Common myeloid progenitor, CD34-positive (primary cell): ENCODE results near the gene NQO1. TPM values are rescaled to one million over a fixed set of nuclear protein-coding genes. Genes with fewer than 3 reads are reported as not detected.

Experiments
- CTCF ChIA-PET: fragments of 350-600 bp; sonication (Branson Sonifier 250); formaldehyde crosslinking; loops from one replicate; lab custom pipeline; 2021; ENCODE audit warnings: antibody characterized with exemption; lab: Charles Lee
- POLR2A ChIA-PET: fragments of 350-600 bp; sonication (Branson Sonifier 250); formaldehyde crosslinking; loops from one replicate; lab custom pipeline; 2021; ENCODE audit warnings: antibody characterized with exemption; lab: Charles Lee
- DNase-seq, 3 donors: peaks; one replicate each; pipeline versions ENCODE4 v3.0.0 to v3.0.0-alpha.2; 2013
- H3K27ac ChIP-seq, 2 experiments: 1 replicate in 1 of 2; 2 replicates in 1 of 2; pipeline ENCODE4 v1.7.0; 2013; ENCODE audit warnings: inconsistent platforms in 2 of 2, low read length in 2 of 2, mild to moderate bottlenecking in 2 of 2, low read depth in 1 of 2, moderate library complexity in 1 of 2; ENCODE audit not compliant: severe bottlenecking in 2 of 2, insufficient read depth in 1 of 2, poor library complexity in 1 of 2
- H3K27me3 ChIP-seq, 5 experiments: replicated peaks in 2 of 5; 1 replicate in 3 of 5; 2 replicates in 2 of 5; pipeline versions ENCODE4 v1.6.1 to v1.7.0; 2013; ENCODE audit warnings: low read length in 4 of 5, mild to moderate bottlenecking in 2 of 5, moderate library complexity in 2 of 5, inconsistent platforms in 1 of 5; ENCODE audit not compliant: insufficient read depth in 5 of 5, control insufficient read depth in 4 of 5
- H3K36me3 ChIP-seq, 4 experiments: 1 replicate in 2 of 4; 2 replicates in 2 of 4; pipeline versions ENCODE4 v1.6.1 to v1.7.0; 2013; ENCODE audit warnings: low read length in 3 of 4, control low read depth in 1 of 4, mild to moderate bottlenecking in 1 of 4; ENCODE audit not compliant: control insufficient read depth in 4 of 4, insufficient read depth in 4 of 4
- H3K4me1 ChIP-seq, 4 experiments: 1 replicate in 3 of 4; 2 replicates in 1 of 4; pipeline versions ENCODE4 v1.6.1 to v1.7.1; 2013; ENCODE audit warnings: low read length in 3 of 4, mild to moderate bottlenecking in 3 of 4, control low read depth in 1 of 4, inconsistent platforms in 1 of 4, moderate library complexity in 1 of 4; ENCODE audit not compliant: control insufficient read depth in 4 of 4, insufficient read depth in 4 of 4; ENCODE audit errors: control extremely low read depth in 1 of 4
- H3K4me3 ChIP-seq, 7 experiments: 1 replicate in 4 of 7; 2 replicates in 3 of 7; pipeline versions ENCODE4 v1.5.1 to v1.7.0; 2013; ENCODE audit warnings: mild to moderate bottlenecking in 7 of 7, low read length in 6 of 7, moderate library complexity in 6 of 7, inconsistent platforms in 2 of 7, low read depth in 2 of 7, control low read depth in 1 of 7; ENCODE audit not compliant: insufficient read depth in 4 of 7, control insufficient read depth in 1 of 7; ENCODE audit errors: extremely low read depth in 1 of 7
- H3K9me3 ChIP-seq, 5 experiments: 1 replicate in 4 of 5; 2 replicates in 1 of 5; pipeline versions ENCODE4 v1.6.1 to v1.7.1; 2013; ENCODE audit warnings: low read length in 4 of 5, mild to moderate bottlenecking in 2 of 5, inconsistent platforms in 1 of 5, low read depth in 1 of 5, moderate library complexity in 1 of 5; ENCODE audit not compliant: control insufficient read depth in 4 of 5, insufficient read depth in 2 of 5; ENCODE audit errors: control extremely low read depth in 1 of 5
- WGBS: methylation state at CpG from one replicate; pipeline ENCODE4 v1.1.5; 2013; ENCODE audit not compliant: insufficient coverage; 5-methylcytosine and 5-hydroxymethylcytosine counted together
- polyA plus RNA-seq: library from polyadenylated mRNA; unstranded; fragments of 120-200 nt; gene quantifications from one replicate; pipeline ENCODE4 v1.2.1, GENCODE V29; 2013

NQO1 gene
- polyA plus RNA-seq = 10.9 TPM

DNA sequence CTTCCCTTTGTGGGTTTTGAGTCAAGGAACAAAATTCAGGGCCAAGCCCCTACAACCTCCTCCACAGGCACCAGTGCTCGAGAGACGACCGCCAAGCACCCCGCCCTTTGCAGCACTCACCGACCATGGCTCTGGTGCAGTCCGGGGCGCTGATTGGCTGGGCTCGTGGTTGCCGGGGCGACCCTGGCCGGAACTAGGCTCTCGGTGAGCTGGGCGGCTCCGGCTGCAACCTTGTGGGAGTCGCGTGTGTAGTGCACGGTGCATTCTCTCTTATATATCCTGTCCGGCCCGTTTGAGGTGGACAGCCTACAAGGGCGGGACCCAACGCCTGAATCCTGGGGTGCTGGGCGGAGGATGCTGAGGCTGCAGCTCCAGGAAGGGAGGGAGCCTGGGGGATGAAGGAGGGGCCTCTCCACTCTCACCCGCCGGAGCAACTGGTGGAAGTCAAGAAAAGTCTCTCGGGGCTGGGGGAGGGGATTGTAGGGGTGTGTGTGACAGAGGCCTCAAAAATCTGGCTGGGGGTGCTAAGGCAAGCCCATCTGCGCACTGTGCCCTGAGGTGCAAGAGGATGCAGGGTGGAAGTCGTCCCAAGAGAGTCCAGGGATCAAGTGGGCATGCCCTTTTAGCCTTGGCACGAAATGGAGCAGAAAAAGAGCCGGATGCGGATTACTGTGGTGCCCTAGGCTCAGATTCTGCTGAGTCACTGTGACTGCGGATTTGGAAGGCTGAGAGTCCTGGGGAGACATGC, at the start of gene NQO1:
NQO1 (minus strand) TSS at position 248 of the 748 bp plus-strand sequence; CDS start at position 127, 121 bp downstream.
- Histone ChIP-seq H3K4me3 (peak within 1 kb of the TSS; percentile 45 to 91 (median 79)), H3K27ac (peak within 1 kb of the TSS; percentile 64 to 88), H3K9me3 (no peaks in the 10 kb centered on the region), H3K27me3 (no peaks in the 10 kb centered on the region), H3K36me3 (no peaks in the 10 kb centered on the region), H3K4me1 (peaks cover 4 to 35% (median 15%) of the 10 kb centered on the region in 4 experiments)
- DNase-seq = peak; percentile 86 to 95 (median 95)
- ChIA-PET POLR2A (interaction anchor here (0.6 to 1.5 kb wide), 2 partner anchors 28 to 301 kb away, joined by 3 to 5 read pairs; partner anchors contain the start of gene NOB1), CTCF (interaction anchor here (1.2 to 2.4 kb wide), 5 partner anchors 28 to 80 kb away, joined by 3 to 10 read pairs (median 6); partner anchors contain the start of gene NOB1)
- WGBS = 0% methylated on average over 28 of the region's 31 CpGs

DNA sequence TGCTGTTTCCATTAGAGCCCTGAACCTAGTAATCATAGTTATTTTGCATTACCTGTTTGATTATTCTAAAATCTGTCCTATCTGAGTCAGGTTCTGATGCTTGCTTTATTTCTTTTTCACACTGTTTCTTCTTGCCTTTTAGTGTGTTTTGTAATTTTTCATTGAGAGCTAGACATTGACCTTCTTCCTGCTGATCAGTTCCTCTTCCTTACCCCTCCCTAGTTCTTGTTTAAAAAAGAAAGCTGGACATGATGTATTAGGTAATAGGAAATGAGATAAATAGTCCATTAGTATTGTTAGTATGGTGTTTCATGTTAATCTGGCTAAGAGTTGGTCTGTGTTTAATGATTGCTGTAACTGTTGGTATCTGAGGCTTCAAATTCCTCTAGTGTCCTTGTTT, 49.2 kb upstream of the NQO1 start:
- Histone ChIP-seq H3K27ac (no peak overlapping the region), H3K4me1 (peaks cover 0 to 6% (median 5%) of the 10 kb centered on the region in 4 experiments), H3K36me3 (peaks cover 4 to 11% (median 8%) of the 10 kb centered on the region in 4 experiments), H3K27me3 (no peaks in the 10 kb centered on the region), H3K4me3 (no peak overlapping the region), H3K9me3 (peaks cover 4 to 17% (median 9%) of the 10 kb centered on the region in 5 experiments)
- CTCF ChIA-PET = interaction anchor here (1.5 to 1.6 kb wide), 2 partner anchors 16 to 21 kb away, joined by 3 to 5 read pairs; partner anchors contain the start of gene NOB1
- POLR2A ChIA-PET = no interaction called here
- DNase-seq = no peak

DNA sequence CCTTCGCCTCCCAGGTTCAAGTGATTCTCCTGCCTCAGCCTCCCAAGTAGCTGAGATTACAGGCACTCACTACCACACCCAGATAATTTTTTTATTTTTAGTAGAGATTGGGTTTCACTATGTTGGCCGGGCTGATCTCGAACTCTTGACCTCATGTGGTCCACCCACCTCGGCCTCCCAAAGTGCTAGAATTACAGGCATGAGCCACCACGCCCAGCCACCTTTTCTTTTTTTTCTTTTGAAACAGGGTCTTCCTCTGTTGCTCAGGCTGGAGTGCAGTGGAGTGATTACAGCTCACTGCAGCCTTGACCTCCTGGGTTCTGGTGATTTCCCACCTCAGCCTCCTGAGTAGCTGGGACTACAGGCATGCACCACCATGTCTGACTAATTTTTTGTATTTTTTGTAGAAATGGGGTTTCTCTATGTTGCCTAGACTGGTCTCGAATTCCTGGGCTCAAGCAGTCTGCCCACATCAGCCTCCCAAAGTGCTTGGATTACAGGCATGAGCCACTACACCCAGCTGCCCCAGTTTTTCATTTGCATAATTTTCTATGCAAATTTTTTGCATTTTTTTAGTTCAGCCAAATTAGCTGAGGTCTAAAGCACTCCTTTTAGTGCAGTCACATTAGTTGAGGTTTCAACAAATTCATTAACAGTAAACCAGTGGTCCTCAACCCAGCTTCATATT, 47.0 kb upstream of the NQO1 start:
- Histone ChIP-seq H3K9me3 (peaks cover 4 to 17% (median 9%) of the 10 kb centered on the region in 5 experiments), H3K27ac (no peak overlapping the region), H3K4me1 (peaks cover 0 to 6% (median 5%) of the 10 kb centered on the region in 4 experiments), H3K36me3 (peaks cover 4 to 11% (median 7%) of the 10 kb centered on the region in 4 experiments), H3K4me3 (no peak overlapping the region), H3K27me3 (no peaks in the 10 kb centered on the region)
- CTCF ChIA-PET = interaction anchor here (1.1 to 1.8 kb wide), 2 partner anchors 20 to 35 kb away, joined by 3 read pairs; no protein-coding TSS in a partner anchor
- POLR2A ChIA-PET = interaction anchor here (0.7 kb wide), 1 partner anchor 14 kb away, joined by 3 read pairs; no protein-coding TSS in a partner anchor
- WGBS = 90% methylated on average over 2 of the region's 6 CpGs
- no peak for DNase-seq

DNA sequence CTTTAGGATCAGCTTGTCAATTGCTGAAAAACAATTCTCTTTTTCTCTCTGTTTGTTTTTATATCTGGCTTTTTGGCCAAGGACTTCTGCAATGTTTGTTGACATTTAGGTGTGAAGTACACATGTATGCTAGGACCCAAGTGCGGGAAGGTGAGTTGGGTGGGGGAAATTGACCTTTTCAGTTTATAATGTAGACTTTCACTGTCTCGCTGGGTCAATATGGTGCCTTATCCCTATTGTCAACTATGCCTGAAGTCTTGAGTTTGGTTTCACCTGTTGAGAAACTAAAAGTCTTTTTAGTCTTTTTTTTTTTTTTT, 45.2 kb upstream of the NQO1 start:
- Histone ChIP-seq H3K27ac (no peak overlapping the region), H3K36me3 (peaks cover 4 to 11% (median 5%) of the 10 kb centered on the region in 4 experiments), H3K4me1 (peaks cover 0 to 6% (median 5%) of the 10 kb centered on the region in 4 experiments), H3K9me3 (peaks cover 4 to 17% (median 9%) of the 10 kb centered on the region in 5 experiments), H3K27me3 (no peaks in the 10 kb centered on the region), H3K4me3 (no peak overlapping the region)
- DNase-seq = no peak
- no CpG with 5 or more reads among the region's 2 CpGs for WGBS
- CTCF ChIA-PET = interaction anchor here (0.6 to 1.5 kb wide), 3 partner anchors 10 to 514 kb away, joined by 3 to 6 read pairs (median 4); partner anchors contain the start of gene NOB1
- POLR2A ChIA-PET = no interaction called here

DNA sequence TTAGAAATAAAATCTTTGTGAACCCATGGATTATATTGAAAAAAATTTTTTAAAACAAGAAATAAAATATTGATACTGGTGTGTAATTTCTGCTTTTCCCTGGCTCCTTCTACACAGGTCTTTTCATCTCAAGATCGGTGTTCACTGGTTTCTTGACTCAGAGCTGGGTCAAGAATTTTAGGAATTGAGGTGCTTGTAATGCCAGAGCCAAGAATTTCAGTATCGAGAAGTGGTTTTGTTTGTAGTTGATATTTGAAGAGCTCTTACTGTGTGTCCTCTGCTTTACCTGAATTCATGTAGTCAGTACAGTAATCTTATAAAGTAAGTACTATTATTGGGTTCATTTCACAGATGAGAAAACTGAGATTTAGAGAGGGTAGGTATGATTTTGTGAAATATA, 43.0 kb upstream of the NQO1 start:
- peaks cover 0 to 2% (median 0%) of the 10 kb centered on the region in 5 experiments for H3K9me3 ChIP-seq
- H3K27me3 ChIP-seq = no peaks in the 10 kb centered on the region
- DNase-seq = no peak
- no peak overlapping the region for H3K27ac ChIP-seq
- WGBS = no CpG with 5 or more reads among the region's 2 CpGs
- CTCF ChIA-PET = interaction anchor here (1.6 kb wide), 1 partner anchor 15 kb away, joined by 4 read pairs; no protein-coding TSS in a partner anchor
- peaks cover 0 to 13% (median 8%) of the 10 kb centered on the region in 4 experiments for H3K4me1 ChIP-seq
- H3K4me3 ChIP-seq = no peak overlapping the region
- POLR2A ChIA-PET = no interaction called here
- H3K36me3 ChIP-seq = peaks cover 0 to 4% (median 0%) of the 10 kb centered on the region in 4 experiments

DNA sequence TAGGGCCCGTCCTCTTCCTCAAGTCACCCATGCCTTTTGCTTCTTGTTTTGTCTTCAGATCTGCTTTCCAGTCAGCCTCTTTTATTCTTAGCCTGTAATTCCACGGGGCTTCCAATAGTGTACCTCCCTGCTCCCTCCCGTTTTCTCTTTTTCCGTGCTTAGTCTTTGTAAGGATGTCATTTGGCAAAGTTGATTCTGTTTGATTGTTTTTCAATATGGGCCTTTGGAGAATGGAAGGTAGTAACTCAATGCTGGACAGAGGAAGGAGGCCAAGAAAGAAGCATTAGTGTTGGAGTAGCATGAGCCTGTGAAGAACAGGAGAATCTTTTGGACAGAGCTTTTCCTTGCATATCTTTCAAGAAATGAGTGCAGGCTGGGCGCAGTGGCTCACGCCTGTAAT, 42.3 kb upstream of the NQO1 start:
- Histone ChIP-seq H3K36me3 (peaks cover 0 to 4% (median 0%) of the 10 kb centered on the region in 4 experiments), H3K27ac (no peak overlapping the region), H3K4me1 (peaks cover under 1 to 16% (median 9%) of the 10 kb centered on the region in 4 experiments), H3K27me3 (no peaks in the 10 kb centered on the region), H3K4me3 (no peak overlapping the region), H3K9me3 (no peaks in the 10 kb centered on the region)
- POLR2A ChIA-PET = no interaction called here
- CTCF ChIA-PET = interaction anchor here (1.6 kb wide), 1 partner anchor 16 kb away, joined by 4 read pairs; no protein-coding TSS in a partner anchor
- WGBS = 98% methylated on average over 4 of the region's 6 CpGs
- no peak for DNase-seq
